GM12872 (cell line): Measurements from ENCODE around the gene SCT.
A peak's percentile ranks its signal among the peaks of the same experiment; 100 is the strongest.

ENCODE experiments used
- TF ChIP-seq, protein P1 (sequence below): IDR thresholded peaks from 3 replicates; pipeline ENCODE4 v1.5.1; 2011; ENCODE audit warnings: low read depth, mild to moderate bottlenecking, low read length, moderate library complexity; ENCODE audit not compliant: insufficient read depth

Gene SCT

GRCh38 chr11:626475-627307, at the start of gene SCT:
Gene SCT, minus strand, starts transcription at chr11:627181. Its CDS starts 38 bp downstream, at chr11:627143.
- TF ChIP-seq, protein P1, sequence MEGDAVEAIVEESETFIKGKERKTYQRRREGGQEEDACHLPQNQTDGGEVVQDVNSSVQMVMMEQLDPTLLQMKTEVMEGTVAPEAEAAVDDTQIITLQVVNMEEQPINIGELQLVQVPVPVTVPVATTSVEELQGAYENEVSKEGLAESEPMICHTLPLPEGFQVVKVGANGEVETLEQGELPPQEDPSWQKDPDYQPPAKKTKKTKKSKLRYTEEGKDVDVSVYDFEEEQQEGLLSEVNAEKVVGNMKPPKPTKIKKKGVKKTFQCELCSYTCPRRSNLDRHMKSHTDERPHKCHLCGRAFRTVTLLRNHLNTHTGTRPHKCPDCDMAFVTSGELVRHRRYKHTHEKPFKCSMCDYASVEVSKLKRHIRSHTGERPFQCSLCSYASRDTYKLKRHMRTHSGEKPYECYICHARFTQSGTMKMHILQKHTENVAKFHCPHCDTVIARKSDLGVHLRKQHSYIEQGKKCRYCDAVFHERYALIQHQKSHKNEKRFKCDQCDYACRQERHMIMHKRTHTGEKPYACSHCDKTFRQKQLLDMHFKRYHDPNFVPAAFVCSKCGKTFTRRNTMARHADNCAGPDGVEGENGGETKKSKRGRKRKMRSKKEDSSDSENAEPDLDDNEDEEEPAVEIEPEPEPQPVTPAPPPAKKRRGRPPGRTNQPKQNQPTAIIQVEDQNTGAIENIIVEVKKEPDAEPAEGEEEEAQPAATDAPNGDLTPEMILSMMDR: no peak

GRCh38 chr11:674406-674805, 47.4 kb upstream of the SCT start:
- TF ChIP-seq, protein P1: no peak

DNA sequence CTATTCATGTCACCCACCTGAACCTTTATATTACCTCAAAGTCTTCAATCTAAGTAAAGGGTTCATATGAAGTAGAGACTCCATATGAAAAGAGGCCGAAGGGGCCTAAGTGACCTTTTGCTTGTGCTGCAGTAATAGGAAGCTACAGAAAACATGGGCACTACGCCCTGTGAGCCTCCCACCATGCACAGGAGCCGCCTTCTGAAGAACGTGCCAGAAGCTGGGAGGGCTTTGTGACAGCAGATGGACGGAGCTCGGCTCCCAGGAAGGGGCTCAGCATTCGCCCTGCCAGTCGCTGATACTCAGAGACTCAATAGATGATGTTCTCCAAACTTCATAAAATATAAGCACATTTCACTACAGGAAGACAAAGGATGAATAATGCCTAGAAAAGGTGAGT, 46.9 kb upstream of the SCT start:
- TF ChIP-seq, protein P1: no peak

DNA sequence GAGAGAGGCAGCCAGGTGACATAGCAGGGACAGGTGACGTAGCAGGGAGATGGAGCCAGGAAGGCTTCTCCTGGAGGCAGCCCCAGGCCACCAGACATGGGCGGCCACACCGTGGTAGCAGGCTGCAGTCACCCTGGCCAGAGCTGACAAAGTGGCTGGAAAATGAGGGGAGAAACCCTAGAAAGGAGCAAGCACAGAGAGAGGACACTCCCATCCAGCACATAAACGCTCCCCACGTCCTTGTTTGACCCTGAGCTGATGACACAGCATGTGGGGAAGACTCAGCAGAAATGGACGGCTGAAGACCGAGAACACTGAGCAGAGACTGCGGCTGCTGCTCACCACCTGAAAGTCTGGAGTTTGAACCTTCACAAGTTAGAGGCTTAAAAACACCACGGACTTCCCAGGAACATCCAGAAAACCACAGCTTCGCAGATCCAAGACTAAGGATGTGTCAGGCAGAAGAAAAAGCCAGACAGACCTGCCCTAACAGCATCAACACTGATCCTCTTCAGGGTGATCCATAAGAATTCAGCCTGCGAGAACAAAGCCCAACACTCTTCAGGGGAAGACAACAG, 38.8 kb upstream of the SCT start:
- TF ChIP-seq, protein P1: no peak

- TF ChIP-seq, protein P1: no peak
These were observed 38.2 kb upstream of the SCT start for GRCh38 chr11:665062-665703.

- TF ChIP-seq, protein P1: peak; percentile 89
These were observed 35.8 kb upstream of the SCT start for GRCh38 chr11:662689-663274.
